Immature natural killer cell (primary cell): Measurements from ENCODE around the gene SHOC1. TPM values are rescaled to one million over a fixed set of nuclear protein-coding genes. Genes with fewer than 3 reads are reported as not detected.
"Not testable (repeated sequence)": the region's sequence is repeated elsewhere in the genome, so short reads cannot be mapped to it uniquely, and the experiment has no call there.

Experiments used
- DNase-seq, 3 donors: peaks; one replicate each; pipeline ENCODE4 v3.0.0; 2022; ENCODE audit warnings: mixed read lengths in 1 of 3
- H3K27ac Mint-ChIP-seq, 6 donors: one replicate each; pipeline ENCODE4 v1.8.0; 2020; ENCODE audit warnings: mixed read lengths in 6 of 6, mild to moderate bottlenecking in 5 of 6, inconsistent platforms in 4 of 6, moderate library complexity in 3 of 6
- H3K27me3 Mint-ChIP-seq, 3 donors: one replicate each; pipeline ENCODE4 v1.8.0; 2020 to 2021; ENCODE audit warnings: low read depth in 3 of 3, mild to moderate bottlenecking in 3 of 3, mixed read lengths in 3 of 3, moderate library complexity in 3 of 3, inconsistent platforms in 1 of 3
- H3K36me3 Mint-ChIP-seq, 3 donors: one replicate each; pipeline ENCODE4 v1.8.0; 2020; ENCODE audit warnings: mixed read lengths in 3 of 3, inconsistent platforms in 2 of 3, mild to moderate bottlenecking in 2 of 3
- H3K4me1 Mint-ChIP-seq, 2 donors: one replicate each; pipeline ENCODE4 v1.8.0; 2020; ENCODE audit warnings: inconsistent platforms in 2 of 2, mild to moderate bottlenecking in 2 of 2, mixed read lengths in 2 of 2, moderate library complexity in 1 of 2
- H3K4me3 Mint-ChIP-seq, 5 donors: one replicate each; pipeline ENCODE4 v1.8.0; 2020; ENCODE audit warnings: mild to moderate bottlenecking in 5 of 5, mixed read lengths in 5 of 5, inconsistent platforms in 3 of 5, moderate library complexity in 3 of 5
- H3K9me3 Mint-ChIP-seq, 6 donors: one replicate each; pipeline ENCODE4 v1.8.0; 2020; ENCODE audit warnings: mild to moderate bottlenecking in 6 of 6, mixed read lengths in 6 of 6, inconsistent platforms in 4 of 6, moderate library complexity in 3 of 6
- polyA plus RNA-seq, 3 donors: library from polyadenylated mRNA; unstranded; fragments of 300-500 nt; fragmentation: Illumina TruSeq; gene quantifications; one replicate each; pipeline ENCODE4 v1.2.3, GENCODE V29; 2021

Gene SHOC1
- polyA plus RNA-seq, 3 donors from 2014 or later, result not detected

- no peak overlapping the region for H3K27ac Mint-ChIP-seq
- H3K4me3 Mint-ChIP-seq, result no peak overlapping the region
- no peaks in the 10 kb centered on the region for H3K9me3 Mint-ChIP-seq
- peaks cover 0 to 6% of the 10 kb centered on the region in 2 donors for H3K4me1 Mint-ChIP-seq
- peaks cover 0 to 3% (median 0%) of the 10 kb centered on the region in 3 donors for H3K36me3 Mint-ChIP-seq
- peaks cover 4 to 7% (median 4%) of the 10 kb centered on the region in 3 donors for H3K27me3 Mint-ChIP-seq
- DNase-seq, result no peak
Measured at GRCh38 chr9:111795557-111795839, 761 bp upstream of the SHOC1 start.

- not testable (repeated sequence) for H3K9me3 Mint-ChIP-seq, H3K4me1 Mint-ChIP-seq, H3K36me3 Mint-ChIP-seq, H3K27ac Mint-ChIP-seq, H3K4me3 Mint-ChIP-seq
- DNase-seq, result peak in 2 of 3 donors; percentile 9 to 16
- H3K27me3 Mint-ChIP-seq, result peaks cover 4 to 16% (median 10%) of the 10 kb centered on the region in 3 donors
Measured at GRCh38 chr9:111791821-111792220, 2.9 kb downstream of the SHOC1 start.

GRCh38 chr9:111789881-111790280 is 4.9 kb downstream of the SHOC1 start:
- Mint-ChIP-seq H3K27ac (no peak overlapping the region), H3K9me3 (no peaks in the 10 kb centered on the region), H3K27me3 (peaks cover 1 to 14% (median 12%) of the 10 kb centered on the region in 3 donors), H3K4me1 (peaks cover 2 to 6% of the 10 kb centered on the region in 2 donors), H3K4me3 (no peak overlapping the region), H3K36me3 (peaks cover 5 to 12% (median 9%) of the 10 kb centered on the region in 3 donors)
- no peak for DNase-seq

- Mint-ChIP-seq H3K27me3 (peaks cover 0 to 14% (median 5%) of the 10 kb centered on the region in 3 donors), H3K9me3 (peaks cover 0 to under 1% (median 0%) of the 10 kb centered on the region in 6 donors), H3K36me3 (peaks cover 0 to 16% (median 9%) of the 10 kb centered on the region in 3 donors), H3K4me1 (peaks cover 0 to 1% of the 10 kb centered on the region in 2 donors), H3K27ac (no peak overlapping the region), H3K4me3 (no peak overlapping the region)
- no peak for DNase-seq
Measured at GRCh38 chr9:111783857-111784256, 10.9 kb downstream of the SHOC1 start.

- Mint-ChIP-seq H3K27me3 (peaks cover 0 to 11% (median 5%) of the 10 kb centered on the region in 3 donors), H3K27ac (no peak overlapping the region), H3K9me3 (peaks cover 0 to 2% (median 0%) of the 10 kb centered on the region in 6 donors), H3K4me1 (no peaks in the 10 kb centered on the region), H3K4me3 (no peak overlapping the region), H3K36me3 (peaks cover 0 to 16% (median 9%) of the 10 kb centered on the region in 3 donors)
- no peak for DNase-seq
Measured at GRCh38 chr9:111783424-111783823, 11.3 kb downstream of the SHOC1 start.

- peaks cover 0 to 11% (median 6%) of the 10 kb centered on the region in 3 donors for H3K36me3 Mint-ChIP-seq
- no peak for DNase-seq
Measured at GRCh38 chr9:111766066-111766465, 28.7 kb downstream of the SHOC1 start.

GRCh38 chr9:111762556-111762955 is 32.2 kb downstream of the SHOC1 start:
- peaks cover 0 to 7% (median 2%) of the 10 kb centered on the region in 6 donors for H3K9me3 Mint-ChIP-seq
- no peak overlapping the region for H3K27ac Mint-ChIP-seq
- H3K4me3 Mint-ChIP-seq, result no peak overlapping the region
- no peak for DNase-seq
- no peaks in the 10 kb centered on the region for H3K4me1 Mint-ChIP-seq
- peaks cover 0 to 2% (median 2%) of the 10 kb centered on the region in 3 donors for H3K27me3 Mint-ChIP-seq
- H3K36me3 Mint-ChIP-seq, result peaks cover 0 to 7% (median 6%) of the 10 kb centered on the region in 3 donors

More at GRCh38 chr9:111766066-111766465, 28.7 kb downstream of the SHOC1 start:
- H3K4me1 Mint-ChIP-seq, result no peaks in the 10 kb centered on the region
- H3K27ac Mint-ChIP-seq, result no peak overlapping the region
- H3K4me3 Mint-ChIP-seq, result no peak overlapping the region
- H3K27me3 Mint-ChIP-seq, result peaks cover 0 to 2% (median 2%) of the 10 kb centered on the region in 3 donors
- peaks cover 0 to 7% (median 2%) of the 10 kb centered on the region in 6 donors for H3K9me3 Mint-ChIP-seq

GRCh38 chr9:111759762-111760639 is 34.7 kb downstream of the SHOC1 start:
- no peaks in the 10 kb centered on the region for H3K9me3 Mint-ChIP-seq
- no peak overlapping the region for H3K4me3 Mint-ChIP-seq
- peaks cover 0 to 2% (median 2%) of the 10 kb centered on the region in 3 donors for H3K27me3 Mint-ChIP-seq
- no peaks in the 10 kb centered on the region for H3K4me1 Mint-ChIP-seq
- no peak overlapping the region for H3K27ac Mint-ChIP-seq
- DNase-seq, result peak; percentile 46 to 60 (median 53)
- no peaks in the 10 kb centered on the region for H3K36me3 Mint-ChIP-seq

GRCh38 chr9:111754800-111755199 is 39.9 kb downstream of the SHOC1 start:
- no peak for DNase-seq
- Mint-ChIP-seq H3K27ac (no peak overlapping the region), H3K9me3 (peaks cover 7 to 18% (median 12%) of the 10 kb centered on the region in 6 donors), H3K27me3 (peaks cover 3 to 6% (median 3%) of the 10 kb centered on the region in 3 donors), H3K36me3 (peaks cover 7 to 17% (median 11%) of the 10 kb centered on the region in 3 donors), H3K4me3 (no peak overlapping the region), H3K4me1 (no peaks in the 10 kb centered on the region)

- Mint-ChIP-seq H3K27me3 (peaks cover 3 to 6% (median 5%) of the 10 kb centered on the region in 3 donors), H3K4me3 (no peak overlapping the region), H3K36me3 (peaks cover 10 to 20% (median 11%) of the 10 kb centered on the region in 3 donors), H3K27ac (no peak overlapping the region), H3K9me3 (peaks cover 7 to 18% (median 12%) of the 10 kb centered on the region in 6 donors), H3K4me1 (no peaks in the 10 kb centered on the region)
- no peak for DNase-seq
Measured at GRCh38 chr9:111752455-111752854, 42.3 kb downstream of the SHOC1 start.

Other genes with a start within 250 kb of the SHOC1 start
- under 1 TPM in 1 of 3 donors, not detected in 2; 0.34 TPM for gene PTGR1, start 195.3 kb downstream of the SHOC1 start, polyA plus RNA-seq
- 1 to 10 TPM; 2.1 to 7.7 (median 2.6) TPM for gene DNAJC25, start 163.6 kb downstream of the SHOC1 start, polyA plus RNA-seq
- gene GNG10, start 133.3 kb downstream of the SHOC1 start, polyA plus RNA-seq, result 10 to 100 TPM; 18.3 to 30.1 (median 28.2) TPM
- 1 to 10 TPM; 3.0 to 7.1 (median 6.8) TPM for gene UGCG, start 101.9 kb upstream of the SHOC1 start, polyA plus RNA-seq